ENCODE measurements around the gene RAB31. TPM values are rescaled to one million over a fixed set of nuclear protein-coding genes. Genes with fewer than 3 reads are reported as not detected.

The RAB31 gene
- total RNA-seq, 4 donors from 2014 or later = 12.2 to 22.0 (median 15.6) TPM

DNA sequence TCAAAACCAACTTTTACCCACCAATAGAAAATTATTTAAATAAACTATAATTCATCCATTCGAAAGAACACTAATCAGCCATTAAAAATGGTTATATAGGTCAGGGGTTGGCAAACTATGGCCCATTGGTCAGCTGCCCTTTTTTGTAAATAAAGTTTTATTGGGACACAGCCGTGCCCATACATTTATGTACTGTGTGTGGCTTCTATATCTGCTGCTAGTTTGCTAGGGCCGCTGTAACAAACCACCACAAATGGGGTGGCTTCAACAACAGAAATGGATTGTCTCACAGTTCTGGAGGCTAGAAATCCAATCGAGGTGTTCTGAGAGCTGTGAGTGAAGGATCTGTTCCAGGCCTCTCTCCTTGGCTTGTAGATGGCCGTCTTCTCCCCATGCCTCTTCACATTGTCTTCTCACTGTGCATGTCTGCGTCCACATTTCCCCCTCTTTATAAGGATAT lies 170.7 kb downstream of the RAB31 start:
- 91 to 98% methylated on average over 6 of the region's 6 CpGs for WGBS, 2 donors
- intact Hi-C loops (cut with DNase I; ENCODE audit: low total_unique reads) = no loop called here
- TF ChIP-seq POLR2A (IDR thresholded peaks at IDR 0.05) (no peak), CTCF (IDR thresholded peaks at IDR 0.05) (no peak)
- DNase-seq (ENCODE audit: low spot score in 2 of 2) = no peak
- no peak overlapping the region for H3K4me3 ChIP-seq (ENCODE audit: low read depth, poor library complexity, severe bottlenecking)

DNA sequence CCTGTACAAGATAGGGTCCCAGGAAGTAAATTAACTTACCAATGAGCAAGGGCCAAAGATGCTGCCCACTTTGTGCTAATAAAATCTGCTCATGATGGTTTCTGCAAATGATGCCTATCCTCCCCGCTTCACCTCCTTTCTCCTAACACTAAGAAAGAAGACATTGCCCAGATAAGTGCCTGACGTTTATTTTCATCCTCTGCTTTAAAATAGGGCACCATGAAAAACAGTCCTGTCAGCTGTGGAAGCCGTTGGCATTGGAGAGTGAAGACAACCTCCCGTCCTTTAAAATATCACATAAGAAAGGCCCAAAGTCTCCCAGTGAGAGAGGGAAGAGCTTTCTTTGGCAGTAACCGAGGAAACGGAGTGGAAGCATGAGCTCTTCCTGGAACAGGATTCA lies 176.0 kb downstream of the RAB31 start:
- WGBS, 2 donors = 91% methylated on average over 6 of the region's 6 CpGs

GRCh38 chr18:9884532-9885140 lies 176.5 kb downstream of the RAB31 start:
- intact Hi-C loops (cut with DNase I; ENCODE audit: low total_unique reads) = no loop called here
- WGBS, 2 donors = 91% methylated on average over 12 of the region's 12 CpGs
- no peak for TF ChIP-seq POLR2A (IDR thresholded peaks at IDR 0.05)
- TF ChIP-seq CTCF (IDR thresholded peaks at IDR 0.05) = no peak
- no peak for DNase-seq (ENCODE audit: low spot score in 2 of 2)
- no peak overlapping the region for H3K4me3 ChIP-seq (ENCODE audit: low read depth, poor library complexity, severe bottlenecking)

More for the DNA sequence above, 176.0 kb downstream of the RAB31 start:
- no peak for DNase-seq (ENCODE audit: low spot score in 2 of 2)
- H3K4me3 ChIP-seq (ENCODE audit: low read depth, poor library complexity, severe bottlenecking) = no peak overlapping the region
- intact Hi-C loops (cut with DNase I; ENCODE audit: low total_unique reads) = no loop called here
- TF ChIP-seq POLR2A (IDR thresholded peaks at IDR 0.05) (no peak), CTCF (IDR thresholded peaks at IDR 0.05) (no peak)

- DNase-seq (ENCODE audit: low spot score in 2 of 2) = no peak
- intact Hi-C loops (cut with DNase I; ENCODE audit: low total_unique reads) = no loop called here
- no peak within 1 kb of the TSS for H3K4me3 ChIP-seq (ENCODE audit: low read depth, poor library complexity, severe bottlenecking)
- 88 to 97% methylated on average over 8 of the region's 8 CpGs for WGBS, 2 donors
- TF ChIP-seq CTCF (IDR thresholded peaks at IDR 0.05) (no peak), POLR2A (IDR thresholded peaks at IDR 0.05) (no peak)
Measured at GRCh38 chr18:9885170-9886004, 177.3 kb downstream of the RAB31 start, which contains the start of gene TXNDC2. TSS of gene TXNDC2 (plus strand) at chr18:9885973. CDS start at chr18:9886681, 708 bp downstream.

DNA sequence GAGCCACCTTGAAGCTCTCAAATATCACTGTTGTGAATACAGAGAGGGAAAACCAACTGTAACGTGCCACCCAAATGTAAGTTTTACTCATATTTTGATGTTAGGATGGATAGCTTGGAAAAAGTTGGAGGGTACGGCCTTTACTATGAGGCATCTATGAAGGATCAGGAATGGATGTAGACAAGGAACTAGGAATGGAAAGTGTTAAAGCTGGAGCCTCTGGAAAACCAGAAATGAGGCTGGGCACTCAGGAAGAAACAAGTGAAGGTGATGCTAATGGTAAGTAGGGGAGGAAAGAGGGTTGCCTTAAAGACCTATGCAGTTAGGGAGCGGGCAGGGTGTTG lies 177.9 kb downstream of the RAB31 start:
- intact Hi-C loops (cut with DNase I; ENCODE audit: low total_unique reads) = no loop called here
- TF ChIP-seq CTCF (IDR thresholded peaks at IDR 0.05) = no peak
- TF ChIP-seq POLR2A (IDR thresholded peaks at IDR 0.05) = no peak
- no peak overlapping the region for H3K4me3 ChIP-seq (ENCODE audit: low read depth, poor library complexity, severe bottlenecking)
- no peak for DNase-seq (ENCODE audit: low spot score in 2 of 2)
- 96 to 99% methylated on average over 3 of the region's 3 CpGs for WGBS, 2 donors

All from lower leg skin (tissue), 4 donors.